Esophagus mucosa (tissue), 1 donor: ENCODE results near the gene PDLIM1. TPM values are rescaled to one million over a fixed set of nuclear protein-coding genes. Genes with fewer than 3 reads are reported as not detected.

Source experiments
- ATAC-seq: fragments of 200-7000 bp; cut with Tn5 transposase; one replicate; pipeline ENCODE4 v1.9.1; 2020
- total RNA-seq: library from RNA; stranded (reverse); gene quantifications from one replicate; pipeline ENCODE4 v1.2.4, GENCODE V29; 2023
- donor health status: DM: yes; HTN: yes; CAD: no.

PDLIM1 gene
- total RNA-seq, 1 donor from 2014 or later: 144 TPM

DNA sequence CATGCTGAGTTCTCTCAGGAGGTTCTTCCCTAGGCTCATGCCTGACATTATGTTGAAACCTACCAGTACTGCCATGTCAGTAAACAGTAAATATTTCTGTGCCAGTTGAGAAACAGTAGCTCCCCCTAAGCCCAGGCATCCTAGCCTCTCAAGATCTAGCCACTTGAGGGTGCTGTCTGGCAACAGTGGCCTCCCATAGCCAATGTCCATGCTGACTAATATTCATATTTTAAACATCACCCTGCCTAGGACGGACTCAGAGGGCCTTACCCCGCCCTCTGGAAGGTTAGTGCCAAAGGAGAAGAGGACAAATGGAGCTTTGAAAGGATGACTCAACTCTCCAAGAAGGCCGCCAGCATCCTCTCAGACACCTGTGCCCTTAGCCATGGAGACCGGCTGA is 89.1 kb downstream of the PDLIM1 start:
- ATAC-seq: peak; percentile 78

DNA sequence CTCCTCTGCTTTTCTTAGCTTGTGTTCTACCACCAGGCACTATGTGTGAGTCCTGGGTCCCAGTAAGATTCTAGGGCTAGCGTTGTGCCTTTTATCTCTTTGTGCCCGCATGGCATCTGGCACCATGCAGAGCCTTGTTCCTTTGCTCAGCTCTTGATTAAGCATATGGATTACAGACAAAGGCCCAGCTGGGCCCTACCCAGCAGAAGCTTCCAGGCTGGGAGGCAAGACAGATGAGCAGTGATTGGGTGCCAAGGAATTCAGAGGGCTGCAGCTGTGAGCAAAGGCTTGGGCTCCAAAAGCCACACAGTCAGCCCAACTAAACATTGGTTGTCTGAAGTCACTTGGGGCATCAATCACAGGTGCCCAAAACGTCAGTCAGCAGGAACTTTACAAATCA is 94.8 kb downstream of the PDLIM1 start:
- ATAC-seq: no peak

DNA sequence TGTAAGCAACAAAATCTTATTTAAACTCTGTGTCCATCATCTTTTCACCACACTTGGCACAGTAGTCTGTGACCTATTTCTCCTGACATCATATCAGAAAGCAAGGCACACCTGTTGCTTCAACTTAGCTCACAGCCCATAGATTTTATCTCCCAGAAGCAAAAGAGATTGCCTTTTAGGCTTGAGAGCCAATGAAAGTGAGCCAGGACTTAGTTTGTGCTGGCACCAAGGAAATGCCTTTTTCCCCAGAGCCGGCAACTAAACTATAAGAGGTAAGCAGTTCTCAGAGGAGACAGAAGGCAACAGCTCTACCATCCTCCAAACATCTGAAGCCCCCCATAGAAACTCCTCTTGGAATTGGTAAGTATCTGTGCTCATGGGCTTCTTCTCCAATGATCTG is 96.9 kb downstream of the PDLIM1 start, which contains the start of gene ACSM6:
TSS of gene ACSM6 (plus strand) at position 295 of the 400 bp plus-strand sequence. CDS start 248 bp downstream, outside the sequence.
- no peak for ATAC-seq

DNA sequence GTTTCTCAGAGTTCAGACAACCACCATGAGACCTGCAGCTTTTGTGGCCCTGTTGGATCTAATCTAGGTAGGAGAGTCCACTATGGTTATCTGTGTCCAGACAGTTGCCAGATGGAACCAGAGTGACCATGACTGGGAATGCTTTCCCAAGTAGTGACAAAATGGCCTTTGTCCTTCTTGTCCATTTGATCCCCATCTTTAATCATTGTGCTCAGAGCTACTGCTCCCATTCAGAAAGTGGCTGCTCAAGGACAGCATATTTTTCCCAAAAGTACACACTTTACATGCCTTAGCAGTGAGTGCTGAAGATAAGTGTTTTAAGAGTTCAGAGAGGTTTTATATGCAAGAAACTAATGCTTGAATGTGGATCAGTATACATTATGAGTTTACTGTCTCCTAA is 102.2 kb downstream of the PDLIM1 start:
- no peak for ATAC-seq

DNA sequence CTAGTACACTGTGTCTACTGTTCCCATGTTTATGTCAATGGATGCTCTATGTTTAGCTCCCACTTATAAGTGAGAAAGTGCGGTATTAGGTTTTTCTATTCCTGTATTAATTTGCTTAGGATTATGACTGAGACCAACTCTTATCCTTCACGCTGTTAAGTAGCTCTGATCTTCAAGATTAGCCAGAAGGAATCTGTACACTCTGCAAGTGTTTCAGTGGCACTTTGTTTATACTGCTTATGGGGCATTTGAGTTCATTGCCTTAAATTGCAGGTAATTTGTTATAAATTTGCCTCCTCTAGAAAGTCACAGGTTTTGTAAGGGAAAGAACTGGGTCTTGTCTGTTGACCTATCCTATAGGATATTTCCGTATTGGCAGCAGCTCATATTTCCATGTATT is 103.2 kb downstream of the PDLIM1 start:
- no peak for ATAC-seq

Other genes starting within 250 kb of the PDLIM1 start
- 0.20 TPM for gene CYP2C8, start 221.5 kb downstream of the PDLIM1 start, total RNA-seq
- not detected for gene ACSM6, start 96.8 kb downstream of the PDLIM1 start, total RNA-seq